Measurements from ENCODE around the gene TACC3. TPM values are rescaled to one million over a fixed set of nuclear protein-coding genes. Genes with fewer than 3 reads are reported as not detected.

Gene TACC3
- total RNA-seq, 1 donor from 2014 or later = 3.4 TPM

DNA sequence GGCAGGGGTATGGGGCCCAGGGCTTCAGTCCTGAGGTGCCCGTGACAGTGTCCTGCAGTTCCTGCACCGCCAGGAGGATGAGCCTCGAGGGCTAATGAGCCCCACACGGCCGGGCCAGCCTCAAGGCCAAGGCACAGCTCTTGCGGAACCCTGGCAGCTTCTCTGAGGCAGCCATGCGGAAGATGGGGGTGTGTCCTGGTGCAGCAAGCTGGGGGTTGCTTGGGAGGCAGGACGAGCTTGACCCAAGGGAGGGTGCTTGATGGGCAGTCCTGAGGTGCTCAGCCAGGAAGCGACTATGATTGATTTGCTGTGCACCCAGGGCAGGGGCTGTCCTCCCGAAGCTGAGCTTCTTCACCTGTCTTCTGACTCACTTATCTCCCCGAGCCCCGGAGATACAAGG lies 62.6 kb downstream of the TACC3 start:
- Histone ChIP-seq H3K4me3 (ENCODE audit: low read depth, low read length) (no peak overlapping the region), H3K36me3 (ENCODE audit: control insufficient read depth, insufficient read depth, low read length) (no peaks in the 10 kb centered on the region), H3K27me3 (ENCODE audit: control insufficient read depth, insufficient read depth, low read length) (peaks cover 1% of the 10 kb centered on the region)
- TF ChIP-seq, protein P1, sequence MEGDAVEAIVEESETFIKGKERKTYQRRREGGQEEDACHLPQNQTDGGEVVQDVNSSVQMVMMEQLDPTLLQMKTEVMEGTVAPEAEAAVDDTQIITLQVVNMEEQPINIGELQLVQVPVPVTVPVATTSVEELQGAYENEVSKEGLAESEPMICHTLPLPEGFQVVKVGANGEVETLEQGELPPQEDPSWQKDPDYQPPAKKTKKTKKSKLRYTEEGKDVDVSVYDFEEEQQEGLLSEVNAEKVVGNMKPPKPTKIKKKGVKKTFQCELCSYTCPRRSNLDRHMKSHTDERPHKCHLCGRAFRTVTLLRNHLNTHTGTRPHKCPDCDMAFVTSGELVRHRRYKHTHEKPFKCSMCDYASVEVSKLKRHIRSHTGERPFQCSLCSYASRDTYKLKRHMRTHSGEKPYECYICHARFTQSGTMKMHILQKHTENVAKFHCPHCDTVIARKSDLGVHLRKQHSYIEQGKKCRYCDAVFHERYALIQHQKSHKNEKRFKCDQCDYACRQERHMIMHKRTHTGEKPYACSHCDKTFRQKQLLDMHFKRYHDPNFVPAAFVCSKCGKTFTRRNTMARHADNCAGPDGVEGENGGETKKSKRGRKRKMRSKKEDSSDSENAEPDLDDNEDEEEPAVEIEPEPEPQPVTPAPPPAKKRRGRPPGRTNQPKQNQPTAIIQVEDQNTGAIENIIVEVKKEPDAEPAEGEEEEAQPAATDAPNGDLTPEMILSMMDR (IDR thresholded peaks at IDR 0.05; ENCODE audit: insufficient read depth, low read length, severe bottlenecking) = no peak
- no peak for DNase-seq (ENCODE audit: low read depth)
- no peak for FAIRE-seq

DNA sequence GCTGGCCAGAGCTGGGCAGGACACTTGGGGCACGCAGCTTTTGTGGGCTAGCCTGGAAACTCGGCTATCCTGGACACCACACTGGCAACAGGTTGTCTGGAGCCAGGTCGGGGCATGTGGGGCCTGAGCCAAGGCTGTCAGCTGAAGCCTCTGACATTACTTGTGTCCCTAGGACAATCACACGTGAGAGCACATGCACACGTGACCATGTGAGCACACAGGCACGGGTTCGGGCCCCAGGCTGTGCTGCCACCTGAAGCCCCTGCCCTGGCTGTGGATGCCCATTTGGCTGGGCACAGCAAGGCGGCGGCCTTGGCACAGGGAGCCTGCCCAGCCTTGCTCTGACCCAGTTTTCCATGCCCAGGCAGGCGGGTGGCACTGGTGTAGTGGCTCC lies 63.1 kb downstream of the TACC3 start:
- FAIRE-seq = no peak

DNA sequence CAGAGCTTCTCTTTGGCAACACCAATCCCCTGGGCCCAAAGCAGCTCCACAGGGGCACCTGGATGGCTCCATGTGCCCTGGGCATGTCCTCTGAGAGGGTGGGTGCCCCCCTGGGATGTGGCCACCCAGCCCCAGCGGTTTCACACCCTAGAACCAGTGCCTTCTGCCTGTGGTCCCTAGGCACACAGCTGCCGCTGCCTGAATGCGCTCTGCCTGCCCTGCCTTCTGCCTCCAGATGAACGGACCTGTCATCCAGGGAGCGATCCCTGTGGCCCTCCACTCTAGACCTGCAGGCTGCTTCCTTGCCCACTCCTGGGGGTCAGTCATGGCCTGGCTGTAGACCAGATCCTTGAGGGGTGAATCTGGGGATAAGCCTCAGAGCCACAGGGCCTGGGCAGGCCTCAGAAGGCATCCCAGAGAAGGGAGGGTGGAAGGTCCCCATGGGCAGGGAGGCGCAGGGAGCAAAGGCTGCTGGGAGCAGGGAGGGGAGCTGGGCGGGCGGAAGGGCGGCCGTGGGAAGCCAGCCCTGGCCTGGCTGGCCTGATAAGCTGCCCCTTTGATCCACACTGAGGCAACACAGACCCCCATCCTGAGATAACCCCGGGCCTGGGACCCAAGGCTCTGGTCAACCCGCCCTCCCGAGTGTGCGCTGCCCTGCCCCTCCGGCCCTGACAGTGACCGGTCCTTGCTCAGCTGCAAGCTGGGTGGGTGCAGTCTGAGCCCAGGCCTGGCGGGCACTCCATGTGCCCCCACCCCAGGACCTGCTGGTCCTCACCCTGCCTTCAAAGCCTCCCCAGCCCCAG lies 63.7 kb downstream of the TACC3 start:
- Histone ChIP-seq H3K4me3 (ENCODE audit: low read depth, low read length) (no peak overlapping the region), H3K27me3 (ENCODE audit: control insufficient read depth, insufficient read depth, low read length) (peaks cover 1% of the 10 kb centered on the region), H3K36me3 (ENCODE audit: control insufficient read depth, insufficient read depth, low read length) (no peaks in the 10 kb centered on the region)
- FAIRE-seq = no peak
- no peak for DNase-seq (ENCODE audit: low read depth)
- TF ChIP-seq, protein P1 (IDR thresholded peaks at IDR 0.05; ENCODE audit: insufficient read depth, low read length, severe bottlenecking) = no peak

More for the DNA sequence above, 63.1 kb downstream of the TACC3 start:
- TF ChIP-seq, protein P1 (IDR thresholded peaks at IDR 0.05; ENCODE audit: insufficient read depth, low read length, severe bottlenecking) = no peak
- DNase-seq (ENCODE audit: low read depth) = no peak
- Histone ChIP-seq H3K36me3 (ENCODE audit: control insufficient read depth, insufficient read depth, low read length) (no peaks in the 10 kb centered on the region), H3K4me3 (ENCODE audit: low read depth, low read length) (no peak overlapping the region), H3K27me3 (ENCODE audit: control insufficient read depth, insufficient read depth, low read length) (peaks cover 1% of the 10 kb centered on the region)

DNA sequence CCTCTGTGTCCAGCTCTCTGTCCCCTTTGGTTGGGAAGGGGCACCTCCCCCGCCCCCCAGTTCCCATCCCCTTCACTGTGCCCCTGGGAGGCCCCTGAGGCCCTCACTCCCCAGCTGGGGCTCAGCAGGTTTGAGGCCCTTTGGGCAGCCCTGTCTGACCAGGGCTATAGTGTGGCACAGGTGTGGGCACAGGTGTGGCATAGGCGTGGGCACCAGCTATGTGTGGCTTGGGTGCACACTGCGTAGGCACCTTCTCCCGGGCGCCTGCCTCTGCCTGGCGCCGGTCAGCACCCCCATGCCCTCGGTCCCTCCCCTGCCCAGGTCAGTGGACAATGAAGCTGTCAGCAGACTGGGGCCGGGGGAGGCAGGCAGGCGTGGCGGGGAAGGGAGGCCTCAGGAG lies 64.3 kb downstream of the TACC3 start:
- TF ChIP-seq, protein P1 (IDR thresholded peaks at IDR 0.05; ENCODE audit: insufficient read depth, low read length, severe bottlenecking) = no peak
- Histone ChIP-seq H3K4me3 (ENCODE audit: low read depth, low read length) (no peak overlapping the region), H3K36me3 (ENCODE audit: control insufficient read depth, insufficient read depth, low read length) (no peaks in the 10 kb centered on the region), H3K27me3 (ENCODE audit: control insufficient read depth, insufficient read depth, low read length) (peaks cover 1% of the 10 kb centered on the region)
- no peak for FAIRE-seq
- DNase-seq (ENCODE audit: low read depth) = no peak

DNA sequence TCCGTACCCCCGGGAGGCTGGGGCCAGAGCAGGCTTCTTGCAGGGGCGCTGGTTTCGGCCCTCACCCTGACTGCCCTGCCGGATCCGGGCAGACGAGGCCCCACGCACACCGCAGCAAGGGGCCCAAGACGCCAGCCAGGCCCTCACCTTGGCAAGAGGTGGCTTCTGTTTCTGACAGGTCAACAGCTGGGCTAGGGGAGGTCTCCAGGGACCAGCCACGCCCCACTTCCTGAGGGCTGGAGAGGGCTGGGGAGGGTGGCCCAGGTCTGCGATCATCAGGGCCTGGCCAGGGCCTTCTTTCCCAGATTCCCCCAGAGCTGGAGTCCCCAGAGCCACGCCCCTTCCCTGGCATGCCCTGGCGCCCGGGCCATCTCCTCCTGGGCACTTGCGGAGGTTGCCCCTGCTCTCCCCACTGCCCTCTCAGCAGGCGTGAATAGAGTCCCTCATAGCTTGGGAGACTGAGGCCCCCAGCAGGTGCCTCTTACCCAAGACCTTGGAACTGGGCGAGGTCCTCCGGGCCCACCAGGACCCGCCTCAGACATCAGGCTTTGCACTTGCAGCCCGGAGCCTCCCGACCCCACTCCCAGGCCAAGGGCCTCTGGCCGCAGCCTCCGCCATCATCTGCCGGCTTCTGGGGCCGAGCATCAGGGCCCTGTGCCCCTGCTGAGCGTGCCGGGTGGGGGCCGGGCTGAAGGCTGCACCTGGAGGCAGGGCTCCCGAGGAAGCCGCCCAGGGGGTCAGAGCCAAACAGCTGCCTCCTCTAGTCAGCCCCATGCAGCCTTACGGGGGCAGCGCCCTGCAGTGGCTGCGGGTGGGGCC lies 65.4 kb downstream of the TACC3 start:
- no peak for FAIRE-seq
- Histone ChIP-seq H3K36me3 (ENCODE audit: control insufficient read depth, insufficient read depth, low read length) (no peaks in the 10 kb centered on the region), H3K4me3 (ENCODE audit: low read depth, low read length) (no peak overlapping the region), H3K27me3 (ENCODE audit: control insufficient read depth, insufficient read depth, low read length) (peaks cover 1% of the 10 kb centered on the region)
- TF ChIP-seq, protein P1 (IDR thresholded peaks at IDR 0.05; ENCODE audit: insufficient read depth, low read length, severe bottlenecking) = no peak
- DNase-seq (ENCODE audit: low read depth) = no peak

All from bronchial epithelial cell (primary cell).